ENCODE measurements around the gene RFLNA. TPM values are rescaled to one million over a fixed set of nuclear protein-coding genes. Genes with fewer than 3 reads are reported as not detected.

The RFLNA gene
- total RNA-seq, 1 donor from 2014 or later: 1.4 TPM

GRCh38 chr12:124333724-124334123 is 38.8 kb downstream of the RFLNA start:
- Histone ChIP-seq H3K4me1 (peaks cover 8% of the 10 kb centered on the region), H3K4me3 (no peak overlapping the region), H3K4me2 (no peak overlapping the region), H3K36me3 (no peaks in the 10 kb centered on the region), H3F3A (ENCODE audit: low read depth) (no peaks in the 10 kb centered on the region), H3K27me3 (no peaks in the 10 kb centered on the region), H2AFZ (replicated peaks) (no peak overlapping the region), H3K79me2 (ENCODE audit: low read depth) (no peaks in the 10 kb centered on the region), H3K9ac (no peak overlapping the region), H3K9me3 (ENCODE audit: low read depth) (no peaks in the 10 kb centered on the region), H3K27ac (no peak overlapping the region), H4K20me1 (ENCODE audit: low read depth) (peaks cover 4% of the 10 kb centered on the region)
- peaks cover 7% of the 10 kb centered on the region for H3K27me3 Mint-ChIP-seq (ENCODE audit: insufficient read depth, low read depth)
- H3K4me1 Mint-ChIP-seq: peaks cover 21% of the 10 kb centered on the region
- H3K9me3 Mint-ChIP-seq: no peaks in the 10 kb centered on the region
- H3K4me3 Mint-ChIP-seq: no peak overlapping the region
- no peak for DNase-seq (ENCODE audit: low spot score)
- no peak overlapping the region for H3K27ac Mint-ChIP-seq
- TF ChIP-seq EZH2 (IDR thresholded peaks at IDR 0.05) (no peak), EZH2phosphoT487 (IDR thresholded peaks at IDR 0.05) (no peak), CTCF (IDR thresholded peaks at IDR 0.05) (no peak)
- peaks cover 18% of the 10 kb centered on the region for H3K36me3 Mint-ChIP-seq

GRCh38 chr12:124334266-124334665 is 39.4 kb downstream of the RFLNA start:
- no peaks in the 10 kb centered on the region for H4K20me1 ChIP-seq (ENCODE audit: low read depth)
- peaks cover 18% of the 10 kb centered on the region for H3K36me3 Mint-ChIP-seq
- H3F3A ChIP-seq (ENCODE audit: low read depth): no peaks in the 10 kb centered on the region
- H3K9me3 ChIP-seq (ENCODE audit: low read depth): no peaks in the 10 kb centered on the region
- H3K9ac ChIP-seq: no peak overlapping the region
- TF ChIP-seq EZH2 (IDR thresholded peaks at IDR 0.05) (no peak), EZH2phosphoT487 (IDR thresholded peaks at IDR 0.05) (no peak), CTCF (IDR thresholded peaks at IDR 0.05) (no peak)
- H3K27ac ChIP-seq: no peak overlapping the region
- no peak overlapping the region for H3K4me3 ChIP-seq
- H3K79me2 ChIP-seq (ENCODE audit: low read depth): no peaks in the 10 kb centered on the region
- no peak overlapping the region for H3K4me3 Mint-ChIP-seq
- no peak for DNase-seq (ENCODE audit: low spot score)
- H3K27ac Mint-ChIP-seq: no peak overlapping the region
- no peak overlapping the region for H2AFZ ChIP-seq (replicated peaks)
- H3K27me3 ChIP-seq: no peaks in the 10 kb centered on the region
- H3K36me3 ChIP-seq: no peaks in the 10 kb centered on the region
- H3K9me3 Mint-ChIP-seq: no peaks in the 10 kb centered on the region
- peaks cover 15% of the 10 kb centered on the region for H3K4me1 Mint-ChIP-seq
- H3K4me1 ChIP-seq: peaks cover 8% of the 10 kb centered on the region
- peaks cover 5% of the 10 kb centered on the region for H3K27me3 Mint-ChIP-seq (ENCODE audit: insufficient read depth, low read depth)
- H3K4me2 ChIP-seq: no peak overlapping the region

- peaks cover 18% of the 10 kb centered on the region for H3K36me3 Mint-ChIP-seq
Measured at GRCh38 chr12:124334976-124335375, 40.1 kb downstream of the RFLNA start.

More at GRCh38 chr12:124334976-124335375, 40.1 kb downstream of the RFLNA start:
- peaks cover 10% of the 10 kb centered on the region for H3K4me1 Mint-ChIP-seq
- Histone ChIP-seq H3K27ac (no peak overlapping the region), H3F3A (ENCODE audit: low read depth) (no peaks in the 10 kb centered on the region), H3K4me1 (peaks cover 8% of the 10 kb centered on the region), H3K4me2 (no peak overlapping the region), H2AFZ (replicated peaks) (no peak overlapping the region), H3K9ac (no peak overlapping the region), H3K4me3 (no peak overlapping the region), H3K27me3 (no peaks in the 10 kb centered on the region), H3K79me2 (ENCODE audit: low read depth) (no peaks in the 10 kb centered on the region), H3K9me3 (ENCODE audit: low read depth) (no peaks in the 10 kb centered on the region), H3K36me3 (no peaks in the 10 kb centered on the region), H4K20me1 (ENCODE audit: low read depth) (no peaks in the 10 kb centered on the region)
- peaks cover 2% of the 10 kb centered on the region for H3K27me3 Mint-ChIP-seq (ENCODE audit: insufficient read depth, low read depth)
- no peak for TF ChIP-seq CTCF (IDR thresholded peaks at IDR 0.05)
- TF ChIP-seq EZH2 (IDR thresholded peaks at IDR 0.05): no peak
- no peak for TF ChIP-seq EZH2phosphoT487 (IDR thresholded peaks at IDR 0.05)
- DNase-seq (ENCODE audit: low spot score): peak; percentile 62
- no peaks in the 10 kb centered on the region for H3K9me3 Mint-ChIP-seq
- H3K27ac Mint-ChIP-seq: no peak overlapping the region
- no peak overlapping the region for H3K4me3 Mint-ChIP-seq
